Stimulated activated CD8-positive, alpha-beta memory T cell treated with anti-CD3 and anti-CD28 coated beads, Interleukin-7, amount 100 ng/mL, for 1 hour (primary cell): ENCODE results near the gene CAMKMT.

ENCODE experiments used
- DNase-seq, 2 donors: peaks; one replicate each; pipeline ENCODE4 v3.0.0-alpha.2; 2020; ENCODE audit warnings: low read depth in 2 of 2

The CAMKMT gene

DNA sequence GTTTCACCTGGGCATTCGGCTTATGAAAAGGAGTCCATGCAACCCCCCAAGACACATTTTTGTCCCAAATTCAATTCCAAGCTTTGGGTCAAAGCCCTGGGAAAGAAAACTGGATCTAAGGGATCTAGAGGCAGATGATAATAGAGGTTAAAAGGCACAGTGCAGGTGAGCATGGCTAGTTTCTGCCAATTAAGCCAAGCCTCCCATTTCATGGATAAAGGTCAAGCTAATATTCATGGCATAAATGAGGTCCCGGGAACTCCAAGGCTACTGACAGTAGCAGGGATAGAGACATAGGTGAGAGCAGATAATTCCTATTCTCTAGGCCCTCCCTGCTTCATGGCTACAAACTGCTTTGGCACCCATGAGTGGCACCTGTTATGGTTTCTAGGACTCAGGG is 83.1 kb downstream of the CAMKMT start:
- no peak for DNase-seq

DNA sequence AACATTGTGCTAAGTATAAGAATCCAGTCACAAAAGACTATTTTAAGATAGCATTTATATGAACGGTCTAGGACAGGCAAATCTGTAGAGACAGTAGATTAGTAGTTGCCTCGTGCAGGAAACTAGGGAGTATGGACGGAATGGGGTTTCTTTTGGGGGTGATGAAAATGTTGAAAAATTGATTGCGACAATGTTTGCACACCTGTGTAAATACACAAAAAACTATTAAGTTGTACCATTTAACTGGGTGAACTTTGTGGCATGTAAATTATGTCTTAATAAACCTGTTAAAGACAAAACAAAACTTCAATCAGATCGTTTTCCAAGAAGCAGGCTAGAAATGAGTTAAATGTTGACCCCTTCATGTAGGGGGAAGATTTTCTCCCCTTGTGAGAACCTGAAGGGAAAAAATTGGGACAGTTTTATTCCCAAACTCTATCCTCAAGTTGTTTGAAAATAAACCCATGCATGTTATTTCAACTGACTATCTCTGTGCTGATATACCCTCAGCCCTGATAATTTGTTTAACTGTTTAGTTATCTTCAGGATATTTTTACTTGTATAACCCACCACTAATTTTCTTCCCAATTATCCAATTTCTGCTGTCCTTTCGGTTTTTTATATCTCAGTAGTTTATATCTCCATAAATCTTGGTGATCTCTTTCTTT is 87.2 kb downstream of the CAMKMT start:
- DNase-seq = no peak

DNA sequence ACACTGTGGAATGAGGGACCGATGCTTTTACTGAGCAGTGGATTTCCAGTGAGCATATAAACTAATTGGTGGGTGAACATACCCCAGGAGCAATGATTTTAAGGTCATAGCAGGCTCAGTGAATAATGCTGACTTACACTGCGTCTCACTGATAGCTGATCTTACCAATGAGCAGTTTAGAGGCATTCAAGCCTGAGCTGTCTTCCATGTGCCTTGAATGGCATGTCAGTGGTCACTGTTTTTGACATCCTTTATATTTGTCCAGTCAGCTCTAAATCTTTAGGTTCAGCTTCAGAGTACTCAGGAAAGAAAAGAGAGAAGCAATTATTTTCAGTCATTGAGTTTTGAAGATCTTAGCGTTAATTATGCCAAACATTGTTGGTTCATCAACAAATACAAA is 88.3 kb downstream of the CAMKMT start:
- DNase-seq = no peak

DNA sequence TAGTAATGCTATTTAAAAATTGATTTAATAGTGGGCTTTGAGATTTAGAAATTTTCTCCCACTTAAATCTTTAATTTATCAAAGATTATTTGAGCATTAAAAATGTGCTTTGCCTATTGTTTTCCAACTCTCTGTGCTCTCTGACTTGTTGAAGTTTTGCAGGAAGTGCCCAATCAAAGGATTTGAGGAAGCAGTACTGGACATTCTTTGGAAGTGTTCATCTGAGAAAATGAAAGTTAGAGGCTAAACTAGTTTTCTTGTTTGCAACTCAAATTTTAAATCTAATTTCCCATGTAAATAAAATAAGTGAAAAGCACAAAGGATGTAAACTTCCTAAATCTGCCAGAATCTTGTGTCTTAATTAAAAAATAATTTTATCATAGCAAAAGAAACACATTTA is 89.1 kb downstream of the CAMKMT start:
- no peak for DNase-seq

DNA sequence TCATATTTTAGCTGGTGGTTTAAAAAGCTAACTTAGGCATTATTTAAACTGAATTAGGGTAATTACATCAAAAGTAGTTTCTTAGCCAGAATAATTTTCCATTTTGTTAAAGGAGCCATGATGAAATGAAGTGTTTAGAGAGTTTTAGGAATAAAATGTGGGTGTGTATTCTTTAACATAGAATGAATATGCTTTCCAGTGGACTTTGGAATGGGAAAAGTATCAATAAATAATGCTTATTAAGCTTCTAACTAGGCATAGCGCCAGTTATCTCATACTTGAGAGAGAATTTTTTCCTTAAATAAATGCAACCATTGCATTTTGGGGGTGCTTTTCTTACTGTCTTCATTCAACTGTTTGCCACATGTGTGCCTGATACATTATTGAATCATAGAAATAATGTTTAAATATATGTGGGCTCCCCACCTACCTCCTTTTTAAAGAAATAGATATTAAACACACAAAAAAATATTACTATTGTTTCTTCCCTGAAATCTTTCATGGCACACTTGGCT is 90.4 kb downstream of the CAMKMT start:
- no peak for DNase-seq

DNA sequence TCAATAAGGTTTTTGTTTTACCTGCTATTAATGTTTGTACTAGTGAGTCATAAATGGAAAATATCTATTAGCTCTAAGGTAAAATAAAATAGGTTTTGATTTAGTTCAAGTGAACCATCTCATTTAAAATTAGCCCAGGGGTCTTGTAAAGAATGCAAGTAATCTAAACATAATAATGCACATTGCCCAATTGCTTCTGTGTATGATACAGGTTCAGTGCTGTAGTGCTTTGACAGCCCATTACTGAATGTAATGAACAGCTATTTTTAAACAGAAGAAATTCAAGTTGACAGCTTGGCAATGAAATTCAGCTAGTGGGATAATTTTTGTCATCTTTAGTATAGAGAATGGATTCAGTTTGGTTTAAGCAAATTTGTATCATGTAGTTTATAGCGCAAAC is 91.5 kb downstream of the CAMKMT start:
- no peak for DNase-seq

DNA sequence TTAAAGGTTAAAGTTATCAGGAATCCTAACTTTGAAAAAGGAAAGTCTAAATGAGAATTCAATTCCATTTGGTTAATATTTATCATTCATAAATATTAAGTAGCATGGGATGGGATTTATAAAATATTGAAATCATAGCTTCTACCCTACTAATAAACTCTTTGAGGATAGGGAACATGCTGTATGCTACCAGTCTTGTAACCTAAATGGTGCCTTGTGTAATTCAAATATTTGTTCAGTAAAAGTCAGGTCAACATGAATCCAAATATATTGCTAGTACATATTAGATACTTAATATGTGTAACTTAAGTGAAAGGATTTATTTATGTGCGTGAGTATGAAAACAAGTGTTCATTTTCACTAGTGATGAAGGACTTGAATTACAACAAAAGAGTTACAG is 94.1 kb downstream of the CAMKMT start:
- DNase-seq = no peak

DNA sequence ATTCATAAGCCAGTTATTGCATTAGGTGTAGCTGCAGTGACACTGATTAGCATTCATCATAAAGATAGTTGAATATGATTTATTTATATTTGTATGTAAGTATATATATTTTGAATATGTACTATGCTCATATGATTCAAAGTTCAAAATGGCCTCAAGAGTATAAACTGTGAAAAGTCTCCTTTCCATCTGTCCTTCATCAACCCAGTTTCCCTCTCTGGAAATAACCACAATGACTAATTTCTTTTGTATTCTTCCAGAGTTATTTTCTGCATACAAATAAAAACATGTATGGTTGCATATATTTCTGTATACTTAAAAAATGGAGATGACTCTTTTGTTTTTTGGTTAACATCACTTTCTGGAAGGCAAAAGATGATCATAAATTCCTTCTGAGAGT is 95.2 kb downstream of the CAMKMT start:
- no peak for DNase-seq

DNA sequence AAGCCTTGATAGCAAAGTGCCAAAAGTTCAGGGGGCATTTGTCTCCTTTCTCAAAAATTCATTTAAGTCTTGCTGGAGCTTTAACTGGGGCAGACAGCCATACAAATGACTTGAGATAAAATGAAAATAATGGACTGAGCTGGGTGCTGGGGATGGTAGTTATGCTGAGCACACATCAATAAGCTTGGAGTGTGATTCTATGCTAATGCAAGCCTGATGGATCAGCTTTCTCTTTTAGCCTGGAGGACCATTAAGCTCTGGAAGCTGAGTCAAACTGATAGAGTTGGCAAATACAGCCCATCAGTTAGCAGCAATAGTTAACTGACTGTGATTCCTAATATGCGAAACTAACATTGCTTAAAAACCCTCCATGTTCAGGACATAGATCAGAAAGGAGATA is 98.0 kb downstream of the CAMKMT start:
- DNase-seq = no peak

DNA sequence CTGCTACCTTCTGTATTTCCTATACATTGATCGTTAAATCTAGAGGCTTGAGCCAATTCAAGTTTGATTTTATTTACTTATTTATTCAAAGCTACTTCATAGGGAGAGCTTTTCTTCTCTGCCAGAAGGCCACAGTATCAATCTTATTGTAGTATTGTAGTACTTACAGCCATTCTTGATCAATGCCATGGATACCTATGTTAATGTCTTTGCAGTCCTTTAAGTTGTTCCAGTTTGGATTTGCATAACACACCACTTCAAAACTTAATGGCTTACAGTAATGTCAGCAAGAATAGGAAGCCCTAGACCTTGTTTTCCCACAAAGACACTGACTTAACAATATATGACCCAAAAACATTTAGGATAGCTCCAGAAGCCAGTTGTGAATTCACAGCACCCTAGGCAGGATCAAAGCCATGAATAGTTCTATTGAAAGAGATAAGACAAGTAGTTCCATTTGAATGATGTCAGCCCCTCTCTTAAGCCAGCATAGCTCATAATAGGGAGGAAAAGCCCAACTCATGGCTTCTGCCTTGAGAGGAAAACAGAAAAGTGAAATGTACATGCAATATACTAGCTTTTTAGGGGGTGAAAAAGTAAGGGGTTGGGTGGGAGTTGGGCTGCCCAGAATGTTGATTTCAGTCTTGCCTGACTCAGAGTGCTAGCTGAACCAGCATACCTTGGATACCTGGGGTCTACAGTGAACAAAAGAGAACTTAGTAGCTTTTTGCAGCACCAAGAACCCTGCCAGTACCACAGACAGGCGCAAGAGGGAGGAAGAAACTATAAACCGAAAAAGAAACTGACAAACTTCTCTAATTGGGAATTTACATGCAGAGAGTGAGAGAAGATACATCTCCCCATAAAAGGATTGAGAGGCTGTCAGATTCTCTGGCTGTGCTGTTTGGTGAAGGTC is 101.4 kb downstream of the CAMKMT start:
- DNase-seq = no peak

DNA sequence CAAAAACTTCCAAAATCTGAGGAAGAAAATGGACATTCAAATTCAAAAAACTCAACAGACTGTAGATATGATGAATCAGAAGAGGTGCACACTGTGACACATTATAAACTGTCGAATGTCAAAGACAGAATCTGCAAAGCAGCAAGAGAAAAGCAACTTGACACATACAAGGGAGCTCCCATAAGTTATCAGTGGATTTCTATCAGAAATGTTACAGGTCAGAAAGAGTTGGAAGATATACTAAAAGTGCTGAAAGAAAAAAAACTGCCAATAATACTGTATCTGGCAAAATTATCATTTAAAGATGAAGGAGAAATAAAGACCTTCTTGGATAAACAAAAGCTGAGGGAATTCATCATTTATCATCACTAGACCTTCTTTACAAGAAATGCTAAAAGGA is 102.7 kb downstream of the CAMKMT start:
- no peak for DNase-seq

DNA sequence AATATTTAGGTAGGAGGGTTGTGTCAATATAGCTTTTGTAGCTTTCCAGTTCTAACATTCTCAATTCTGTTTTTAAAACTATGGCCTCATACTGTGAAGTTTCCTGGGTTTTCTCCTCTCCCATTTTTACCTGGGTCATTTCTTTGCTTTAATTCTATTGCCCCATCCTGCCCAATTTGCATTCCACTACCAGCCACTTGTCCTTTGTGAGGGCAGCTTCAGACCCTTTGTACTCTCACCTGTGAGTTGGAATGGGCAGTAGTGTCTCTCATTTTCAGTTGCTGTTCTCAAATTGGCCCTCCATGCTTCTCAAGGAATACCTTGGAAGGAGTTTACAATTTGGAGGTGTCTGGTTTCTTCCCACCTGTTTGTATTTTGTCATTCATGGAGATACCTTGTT is 108.4 kb downstream of the CAMKMT start:
- DNase-seq = no peak

DNA sequence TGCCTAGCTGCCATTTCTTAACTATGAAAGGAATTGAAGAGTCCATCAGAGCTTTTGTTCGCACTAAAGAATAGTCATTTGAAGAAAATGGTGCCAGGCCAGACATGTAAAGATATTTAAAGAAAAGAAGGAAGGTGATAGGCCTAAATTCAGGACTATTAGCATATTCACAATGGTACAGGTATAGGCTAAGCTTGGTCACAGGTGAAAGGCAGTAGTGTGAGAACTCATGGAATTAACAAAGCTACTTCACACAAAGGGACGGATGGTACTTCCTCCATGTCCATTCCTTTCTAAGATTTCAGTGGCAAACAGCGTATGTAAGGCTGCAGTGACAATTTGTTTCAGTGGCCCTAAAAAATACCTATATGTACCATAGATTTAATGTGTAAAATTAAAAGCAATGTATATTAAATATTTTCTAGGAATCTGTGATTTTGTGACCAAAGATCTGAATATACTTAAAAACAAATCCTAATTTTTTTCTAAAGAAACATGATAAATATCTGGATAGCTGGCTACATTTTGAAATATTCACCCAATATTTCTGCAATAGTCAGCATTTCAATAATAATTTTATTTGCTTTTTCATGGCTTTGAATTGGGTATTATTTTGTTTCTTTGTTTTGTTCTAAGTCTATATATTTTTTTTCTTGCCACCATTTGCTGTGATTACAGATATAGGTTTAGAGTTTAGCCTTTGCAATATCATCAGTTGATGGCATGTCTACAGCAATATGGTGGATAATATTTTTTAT is 116.1 kb downstream of the CAMKMT start:
- DNase-seq = no peak

DNA sequence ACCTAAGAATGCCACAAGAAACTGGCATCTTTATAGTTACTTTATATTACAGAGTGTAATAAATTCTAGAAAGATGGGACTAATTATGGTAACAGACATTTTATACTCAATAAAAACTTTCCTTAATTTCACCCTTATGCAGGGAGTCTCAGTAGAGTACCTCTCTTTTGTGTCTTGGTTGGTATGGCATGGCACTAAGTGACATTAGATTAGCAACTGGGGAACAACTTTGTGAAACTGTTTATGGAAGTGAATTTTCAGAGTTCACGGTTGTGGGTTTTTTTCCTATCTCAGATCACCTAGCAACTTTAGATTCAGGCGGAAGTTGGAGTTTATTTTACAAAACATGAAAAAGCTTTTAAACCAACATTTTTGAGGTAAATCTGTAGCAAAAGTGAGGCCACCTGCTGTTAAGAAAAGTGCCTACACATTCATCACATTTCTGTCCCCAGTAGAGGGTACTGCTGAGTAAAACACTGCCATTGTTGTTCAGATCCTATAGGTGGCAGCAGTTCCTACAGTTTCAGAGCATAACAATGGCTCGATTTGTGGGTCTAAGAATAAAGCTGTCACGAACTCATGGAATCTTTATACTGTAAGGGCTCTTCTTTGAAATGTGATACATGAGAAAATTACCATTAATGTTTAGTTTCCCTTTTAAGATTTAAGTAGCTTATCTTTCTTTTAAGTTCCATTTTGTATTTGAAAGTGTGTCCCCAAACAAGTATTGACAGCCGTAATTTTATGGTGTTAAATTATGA is 117.6 kb downstream of the CAMKMT start:
- DNase-seq = peak in 1 of 2 donors; percentile 6

DNA sequence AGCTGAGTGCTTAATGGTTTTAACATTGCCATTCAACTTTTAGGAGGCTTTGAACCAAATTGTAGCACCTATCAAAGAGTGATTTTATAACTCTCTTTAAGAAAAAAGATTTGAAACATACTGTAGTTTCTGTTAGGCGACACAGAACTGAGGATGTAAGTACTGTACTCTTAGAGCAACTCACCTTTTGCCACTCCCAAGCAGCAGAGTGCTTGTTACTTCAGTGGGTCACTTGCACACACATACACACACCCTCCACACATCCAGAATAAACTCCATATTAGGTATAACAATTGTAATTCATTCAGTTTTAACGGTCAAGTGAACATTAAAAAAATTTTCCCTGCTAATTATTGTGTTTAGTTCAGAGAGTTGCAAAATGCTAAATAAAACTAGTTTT is 118.3 kb downstream of the CAMKMT start:
- DNase-seq = no peak

DNA sequence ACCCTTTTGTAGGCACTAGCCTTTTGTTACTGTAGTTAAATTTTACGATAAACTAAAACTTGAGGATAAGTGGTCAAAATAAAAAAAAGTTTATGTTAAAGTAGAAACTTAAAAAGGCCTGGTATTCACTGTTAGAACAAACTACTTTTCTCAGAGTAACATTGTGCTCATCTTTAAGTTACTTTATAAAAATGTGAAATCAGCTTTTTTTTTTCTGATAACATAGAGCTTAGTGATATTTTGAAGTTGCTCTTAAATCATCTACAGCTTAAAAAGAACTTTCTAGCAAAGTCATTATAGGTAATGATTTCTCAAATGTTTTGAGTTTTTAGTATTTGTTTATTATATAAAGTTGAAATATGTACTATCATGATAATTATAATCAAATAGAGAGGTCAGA is 125.3 kb downstream of the CAMKMT start:
- no peak for DNase-seq

DNA sequence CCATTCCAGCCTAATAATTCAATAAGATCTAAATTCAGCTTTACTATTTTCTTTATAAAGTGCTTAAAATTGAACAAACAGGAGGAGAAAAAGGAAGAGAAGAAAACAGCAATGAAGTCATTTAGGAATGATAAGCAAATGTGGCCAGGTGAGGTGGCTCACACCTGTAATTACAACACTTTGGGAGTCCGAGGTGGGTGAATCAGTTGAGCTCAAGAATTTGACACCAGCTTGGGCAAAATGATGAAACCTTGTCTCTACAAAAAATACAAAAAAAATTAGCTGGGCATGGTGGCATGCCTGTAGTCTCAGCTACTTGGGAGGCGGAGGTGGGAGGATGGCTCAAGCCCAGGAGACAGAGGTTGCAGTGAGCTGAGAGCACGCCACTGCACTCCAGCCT is 129.0 kb downstream of the CAMKMT start:
- DNase-seq = no peak

DNA sequence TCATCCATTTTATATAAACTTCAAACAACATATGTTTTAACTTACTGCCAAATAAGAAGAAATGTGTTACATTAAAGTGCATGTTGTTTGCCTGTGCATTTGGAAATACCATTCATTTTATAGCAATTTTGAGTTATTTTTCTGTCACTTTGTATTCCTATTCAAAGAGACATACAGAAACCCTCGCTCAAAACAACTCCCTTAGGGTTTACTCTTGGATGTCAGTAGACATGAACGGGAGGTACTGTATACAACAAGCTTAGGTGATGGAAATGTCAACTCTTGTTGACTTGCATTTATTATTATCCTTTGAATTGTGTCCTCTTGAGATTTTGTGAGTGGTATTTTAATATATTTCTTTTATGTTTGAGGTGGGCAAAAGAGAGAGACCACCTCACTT is 132.3 kb downstream of the CAMKMT start:
- no peak for DNase-seq

DNA sequence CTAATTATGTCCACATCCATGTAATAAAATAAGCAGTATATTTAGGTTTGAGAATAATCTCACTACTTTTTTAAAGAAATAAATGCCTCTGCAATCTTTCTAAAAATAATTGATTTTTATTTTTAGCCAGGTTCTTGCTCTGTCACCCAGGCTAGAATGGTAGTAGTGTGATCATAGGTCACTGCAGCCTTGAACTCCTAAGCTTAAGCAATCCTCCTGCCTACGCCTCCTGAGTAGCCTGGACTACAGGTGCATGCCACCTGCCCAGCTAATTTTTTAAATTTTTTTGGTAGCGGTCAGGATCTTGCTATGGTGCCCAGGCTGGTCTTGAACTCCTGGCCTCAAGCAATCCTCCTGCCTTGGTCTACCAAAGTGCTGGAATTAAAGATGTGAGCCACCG is 133.3 kb downstream of the CAMKMT start:
- DNase-seq = no peak

DNA sequence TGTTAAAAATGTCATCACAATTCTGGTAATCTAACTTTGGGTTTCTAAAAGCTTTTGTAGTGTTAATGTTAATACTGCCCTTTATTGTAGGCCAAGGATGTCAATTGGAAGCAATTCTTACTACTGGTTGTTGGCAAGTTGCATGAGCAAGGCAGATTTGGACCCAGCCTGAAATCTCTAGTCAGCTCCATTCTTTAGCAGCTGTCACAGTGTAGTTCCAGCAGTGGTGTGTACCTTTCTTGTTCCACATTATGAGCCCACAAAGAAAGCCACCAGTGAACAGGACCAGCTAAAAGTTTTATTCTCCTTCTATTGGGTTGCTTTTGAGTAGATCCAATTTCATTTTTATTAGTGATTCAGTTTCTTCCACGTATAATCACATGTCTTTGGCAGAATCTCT is 133.8 kb downstream of the CAMKMT start:
- no peak for DNase-seq

DNA sequence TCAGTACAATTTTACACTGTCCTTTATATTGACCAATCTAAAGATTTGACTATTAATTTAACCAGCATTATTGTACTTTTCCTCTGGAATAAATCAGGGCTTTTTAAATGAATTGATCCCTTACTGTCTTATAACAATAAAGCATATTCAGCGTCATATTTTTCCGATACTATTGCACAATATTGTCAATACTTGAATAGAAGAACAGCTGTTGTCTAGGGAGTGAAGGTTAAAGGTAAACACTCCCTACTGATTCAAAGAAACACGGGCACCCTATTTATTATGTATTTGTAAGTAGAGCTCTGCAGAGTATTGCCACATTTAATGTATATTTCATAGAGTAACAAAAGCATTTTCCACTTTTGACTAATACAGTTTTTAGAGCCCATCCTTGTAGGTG is 134.4 kb downstream of the CAMKMT start:
- DNase-seq = no peak

DNA sequence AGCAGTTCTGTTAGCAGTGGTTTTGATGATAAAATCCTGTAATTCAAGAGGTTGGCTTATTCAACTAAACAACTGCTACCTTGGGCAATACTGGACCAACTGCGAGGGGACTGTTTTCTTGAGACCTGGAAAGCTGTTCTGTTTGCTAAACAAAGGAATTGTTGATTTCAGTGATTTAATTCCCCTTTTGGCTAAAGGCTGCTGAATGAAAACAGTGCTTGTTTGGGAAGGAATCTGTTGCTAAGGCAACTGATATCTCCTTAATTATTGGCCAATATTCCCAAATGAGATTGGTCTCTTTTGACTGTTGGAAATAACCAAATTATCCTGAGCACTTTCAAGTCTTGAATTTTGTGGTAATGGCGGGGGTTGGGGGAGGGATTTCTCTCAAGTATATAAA is 136.8 kb downstream of the CAMKMT start:
- DNase-seq = no peak
